Femur (tissue), 1 donor: ENCODE results near the gene PLD4.
"Not testable (repeated sequence)": the region's sequence is repeated elsewhere in the genome, so short reads cannot be mapped to it uniquely, and the experiment has no call there.

Experiments used
- DNase-seq: peaks from one replicate; pipeline ENCODE4 v3.0.0-alpha.2; 2017

Gene PLD4

DNA sequence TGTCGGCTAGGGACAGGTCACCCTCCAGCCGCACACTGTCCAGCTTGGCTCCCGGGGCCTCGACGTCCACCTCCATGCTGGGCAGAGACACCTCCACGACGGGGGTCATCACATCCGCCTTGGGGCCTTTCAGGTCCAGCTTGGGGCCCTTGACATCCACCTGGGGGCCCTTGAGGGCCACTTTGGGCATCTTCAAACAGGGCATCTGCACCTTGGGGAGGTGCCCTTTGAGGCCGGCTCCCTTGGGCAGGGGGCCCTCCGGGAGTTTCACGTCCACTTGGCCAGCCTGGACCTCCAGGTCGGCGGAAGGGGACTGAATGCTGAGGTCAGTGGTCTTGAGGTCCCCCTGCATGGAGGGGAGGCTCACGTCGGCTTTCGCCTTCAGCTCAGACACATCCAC is 17.9 kb downstream of the PLD4 start:
- peak; percentile 7 for DNase-seq

DNA sequence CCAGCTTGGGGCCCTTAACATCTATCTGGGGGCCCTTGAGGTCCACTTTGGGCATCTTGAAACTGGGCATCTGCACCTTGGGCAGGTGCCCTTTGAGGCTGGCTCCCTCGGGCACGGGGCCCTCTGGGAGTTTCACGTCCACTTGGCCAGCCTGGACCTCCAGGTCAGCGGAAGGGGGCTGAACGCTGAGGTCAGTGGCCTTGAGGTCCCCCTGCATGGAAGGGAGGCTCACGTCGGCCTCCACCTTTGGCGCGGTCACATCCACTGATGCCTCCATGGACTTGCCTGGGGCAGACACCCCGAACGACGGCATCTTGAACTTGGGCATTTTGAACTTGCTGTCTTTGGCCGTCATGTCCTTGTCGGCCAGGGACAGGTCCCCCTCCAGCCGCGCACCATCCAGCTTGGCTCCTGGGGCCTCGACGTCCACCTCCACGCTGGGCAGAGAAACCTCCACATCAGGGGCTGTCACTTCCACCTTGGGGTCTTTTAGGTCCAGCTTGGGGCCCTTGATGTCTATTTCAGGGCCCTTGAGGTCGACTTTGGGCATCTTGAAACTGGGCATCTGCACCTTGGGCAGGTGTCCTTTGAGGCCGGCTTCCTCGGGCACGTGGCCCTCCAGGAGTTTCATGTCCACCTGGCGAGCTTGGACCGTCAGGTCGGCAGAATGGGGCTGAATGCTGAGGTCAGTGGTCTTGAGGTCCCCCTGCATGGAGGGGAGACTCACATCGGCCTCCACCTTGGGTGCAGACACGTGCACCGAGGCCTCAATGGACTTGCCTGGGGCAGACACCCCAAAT is 18.7 kb downstream of the PLD4 start:
- DNase-seq = not testable (repeated sequence)

DNA sequence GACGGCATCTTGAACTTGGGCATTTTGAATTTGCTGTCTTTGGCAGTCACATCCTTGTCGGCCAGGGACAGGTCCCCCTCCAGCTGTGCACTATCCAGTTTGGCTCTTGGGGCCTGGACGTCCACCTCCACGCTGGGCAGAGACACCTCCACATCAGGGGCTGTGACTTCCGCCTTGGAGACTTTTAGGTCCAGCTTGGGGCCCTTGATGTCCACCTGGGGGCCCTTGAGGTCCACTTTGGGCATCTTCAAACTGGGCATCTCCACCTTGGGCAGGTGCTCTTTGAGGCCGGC is 19.3 kb downstream of the PLD4 start:
- not testable (repeated sequence) for DNase-seq

DNA sequence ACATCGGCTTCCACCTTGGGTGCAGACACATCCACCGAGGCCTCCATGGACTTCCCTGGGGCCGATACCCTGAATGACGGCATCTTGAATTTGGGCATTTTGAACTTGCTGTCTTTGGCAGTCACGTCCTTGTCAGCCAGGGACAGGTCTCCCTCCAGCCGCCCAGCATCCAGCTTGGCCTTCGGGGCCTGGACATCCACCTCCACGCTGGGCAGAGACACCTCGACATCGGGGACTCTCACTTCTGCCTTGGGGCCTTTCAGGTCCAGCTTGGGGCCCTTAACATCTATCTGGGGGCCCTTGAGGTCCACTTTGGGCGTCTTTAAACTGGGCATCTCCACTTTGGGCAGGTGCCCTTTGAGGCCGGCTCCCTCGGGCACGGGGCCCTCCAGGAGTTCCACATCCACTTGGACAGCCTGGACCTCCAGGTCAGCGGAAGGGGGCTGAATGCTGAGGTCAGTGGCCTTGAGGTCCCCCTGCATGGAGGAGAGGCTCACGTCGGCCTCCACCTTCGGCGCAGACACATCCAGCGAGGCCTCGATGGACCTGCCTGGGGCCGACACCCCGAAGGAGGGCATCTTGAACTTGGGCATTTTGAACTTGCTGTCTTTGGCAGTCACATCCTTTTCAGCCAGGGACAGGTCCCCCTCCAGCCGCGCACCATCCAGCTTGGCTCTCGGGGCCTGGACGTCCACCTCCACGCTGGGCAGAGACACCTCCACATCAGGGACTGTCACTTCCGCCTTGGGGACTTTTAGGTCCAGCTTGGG is 19.9 kb downstream of the PLD4 start:
- not testable (repeated sequence) for DNase-seq

DNA sequence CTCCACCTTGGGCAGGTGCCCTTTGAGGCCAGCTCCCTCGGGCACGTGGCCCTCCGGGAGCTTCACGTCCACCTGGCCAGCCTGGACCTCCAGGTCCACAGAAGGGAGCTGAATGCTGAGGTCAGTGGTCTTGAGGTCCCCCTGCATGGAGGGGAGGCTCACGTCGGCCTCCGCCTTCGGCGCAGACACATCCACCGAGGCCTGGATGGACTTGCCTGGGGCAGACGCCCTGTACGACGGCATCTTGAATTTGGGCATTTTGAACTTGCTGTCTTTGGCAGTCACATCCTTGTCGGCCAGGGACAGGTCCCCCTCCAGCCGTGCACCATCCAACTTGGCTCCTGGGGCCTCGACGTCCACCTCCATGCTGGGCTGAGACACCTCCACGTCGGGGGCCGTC is 20.6 kb downstream of the PLD4 start:
- not testable (repeated sequence) for DNase-seq

DNA sequence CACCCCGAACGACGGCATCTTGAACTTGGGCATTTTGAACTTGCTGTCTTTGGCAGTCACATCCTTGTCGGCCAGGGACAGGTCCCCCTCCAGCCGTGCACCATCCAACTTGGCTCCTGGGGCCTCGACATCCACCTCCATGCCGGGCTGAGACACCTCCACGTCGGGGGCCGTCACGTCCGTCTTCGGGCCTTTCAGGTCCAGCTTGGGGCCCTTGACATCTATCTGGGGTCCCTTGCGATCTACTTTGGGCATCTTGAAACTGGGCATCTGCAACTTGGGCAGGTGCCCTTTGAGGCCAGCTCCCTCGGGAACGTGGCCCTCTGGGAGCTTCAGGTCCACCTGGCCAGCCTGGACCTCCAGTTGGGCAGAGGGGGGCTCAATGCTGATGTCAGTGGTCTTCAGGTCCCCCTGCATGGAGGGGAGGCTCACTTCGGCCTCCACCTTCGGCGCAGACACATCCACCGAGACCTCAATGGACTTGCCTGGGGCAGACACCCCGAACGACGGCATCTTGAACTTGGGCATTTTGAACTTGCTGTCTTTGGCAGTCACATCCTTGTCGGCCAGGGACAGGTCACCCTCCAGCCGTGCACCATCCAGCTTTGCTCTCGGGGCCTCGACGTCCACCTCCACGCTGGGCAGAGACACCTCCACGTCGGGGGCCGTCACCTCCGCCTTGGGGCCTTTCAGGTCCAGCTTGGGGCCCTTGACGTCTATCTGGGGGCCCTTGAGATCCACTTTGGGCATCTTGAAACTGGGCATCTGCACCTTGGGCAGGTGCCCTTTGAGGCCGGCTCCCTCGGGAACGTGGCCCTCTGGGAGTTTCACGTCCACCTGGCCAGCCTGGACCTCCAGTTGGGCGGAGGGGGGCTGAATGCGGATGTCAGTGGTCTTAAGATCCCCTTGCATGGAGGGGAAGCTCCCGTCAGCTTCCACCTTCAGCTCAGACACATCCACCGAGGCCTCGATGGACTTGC is 21.6 kb downstream of the PLD4 start:
- not testable (repeated sequence) for DNase-seq

DNA sequence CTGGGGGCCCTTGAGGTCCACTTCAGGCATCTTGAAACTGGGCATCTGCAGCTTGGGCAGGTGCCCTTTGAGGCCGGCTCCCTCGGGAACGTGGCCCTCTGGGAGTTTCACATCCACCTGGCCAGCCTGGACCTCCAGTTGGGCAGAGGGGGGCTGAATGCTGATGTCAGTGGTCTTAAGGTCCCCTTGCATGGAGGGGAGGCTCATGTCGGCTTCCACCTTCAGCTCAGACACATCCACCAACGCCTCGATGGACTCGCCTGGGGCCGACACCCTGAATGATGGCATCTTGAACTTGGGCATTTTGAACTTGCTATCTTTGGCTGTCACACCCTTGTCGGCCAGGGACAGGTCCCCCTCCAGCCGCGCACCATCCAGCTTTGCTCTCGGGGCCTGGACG is 22.5 kb downstream of the PLD4 start:
- DNase-seq = not testable (repeated sequence)

DNA sequence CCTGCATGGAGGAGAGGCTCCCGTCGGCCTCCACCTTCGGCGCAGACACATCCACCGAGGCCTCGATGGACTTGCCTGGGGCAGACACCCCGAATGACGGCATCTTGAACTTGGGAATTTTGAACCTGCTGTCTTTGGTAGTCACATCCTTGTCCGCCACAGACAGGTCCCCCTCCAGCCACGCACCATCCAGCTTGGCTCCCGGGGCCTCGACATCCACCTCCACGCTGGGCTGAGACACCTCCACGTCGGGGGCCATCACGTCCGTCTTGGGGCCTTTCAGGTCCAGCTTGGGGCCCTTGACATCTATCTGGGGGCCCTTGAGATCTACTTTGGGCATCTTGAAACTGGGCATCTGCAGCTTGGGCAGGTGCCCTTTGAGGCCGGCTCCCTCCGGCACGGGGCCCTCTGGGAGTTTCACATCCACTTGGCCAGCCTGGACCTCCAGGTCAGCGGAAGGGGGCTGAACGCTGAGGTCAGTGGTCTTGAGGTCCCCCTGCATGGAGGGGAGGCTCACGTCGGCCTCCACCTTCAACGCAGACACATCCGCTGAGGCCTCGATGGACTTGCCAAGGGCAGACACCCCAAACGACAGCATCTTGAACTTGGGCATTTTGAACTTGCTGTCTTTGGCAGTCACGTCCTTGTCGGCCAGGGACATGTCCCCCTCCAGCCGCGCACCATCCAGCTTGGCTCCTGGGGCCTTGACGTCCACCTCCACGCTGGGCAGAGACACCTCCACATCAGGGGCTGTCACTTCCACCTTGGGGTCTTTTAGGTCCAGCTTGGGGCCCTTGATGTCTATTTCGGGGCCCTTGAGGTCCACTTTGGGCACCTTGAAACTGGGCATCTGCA is 23.4 kb downstream of the PLD4 start:
- DNase-seq = not testable (repeated sequence)

DNA sequence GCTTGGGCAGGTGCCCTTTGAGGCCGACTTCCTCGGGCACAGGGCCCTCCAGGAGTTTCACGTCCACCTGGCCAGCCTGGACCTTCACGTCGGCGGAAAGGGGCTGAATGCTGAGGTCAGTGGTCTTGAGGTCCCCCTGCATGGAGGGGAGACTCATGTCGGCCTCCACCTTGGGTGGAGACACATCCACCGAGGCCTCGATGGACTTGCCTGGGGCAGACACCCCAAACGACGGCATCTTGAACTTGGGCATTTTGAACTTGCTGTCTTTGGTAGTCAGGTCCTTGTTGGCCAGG is 24.0 kb downstream of the PLD4 start:
- no peak for DNase-seq

DNA sequence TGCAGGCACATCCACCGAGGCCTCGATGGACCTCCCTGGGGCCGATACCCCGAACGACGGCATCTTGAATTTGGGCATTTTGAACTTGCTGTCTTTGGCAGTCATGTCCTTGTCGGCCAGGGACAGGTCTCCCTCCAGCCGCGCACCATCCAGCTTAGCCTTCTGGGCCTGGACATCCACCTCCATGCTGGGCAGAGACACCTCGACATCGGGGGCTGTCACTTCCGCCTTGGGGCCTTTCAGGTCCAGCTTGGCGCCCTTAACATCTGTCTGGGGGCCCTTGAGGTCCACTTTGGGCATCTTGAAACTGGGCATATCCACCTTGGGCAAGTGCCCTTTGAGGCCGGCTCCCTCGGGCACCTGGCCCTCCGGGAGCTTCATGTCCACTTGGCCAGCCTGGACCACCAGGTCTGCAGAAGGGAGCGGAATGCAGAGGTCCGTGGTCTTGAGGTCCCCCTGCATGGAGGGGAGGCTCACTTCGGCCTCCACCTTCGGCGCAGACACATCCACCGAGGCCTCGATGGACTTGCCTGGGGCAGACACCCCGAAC is 24.8 kb downstream of the PLD4 start:
- DNase-seq = not testable (repeated sequence)

DNA sequence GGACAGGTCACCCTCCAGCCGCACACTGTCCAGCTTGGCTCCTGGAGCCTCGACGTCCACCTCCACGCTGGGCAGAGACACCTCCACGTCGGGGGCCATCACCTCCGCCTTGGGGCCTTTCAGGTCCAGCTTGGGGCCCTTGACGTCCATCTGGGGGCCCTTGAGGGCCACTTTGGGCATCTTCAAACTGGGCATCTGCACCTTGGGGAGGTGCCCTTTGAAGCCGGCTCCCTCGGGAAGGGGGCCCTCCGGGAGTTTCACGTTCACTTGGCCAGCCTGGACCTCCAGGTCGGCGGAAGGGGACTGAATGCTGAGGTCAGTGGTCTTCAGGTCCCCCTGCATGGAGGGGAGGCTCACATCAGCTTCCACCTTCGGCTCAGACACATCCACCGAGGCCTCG is 25.3 kb downstream of the PLD4 start:
- DNase-seq = no peak

DNA sequence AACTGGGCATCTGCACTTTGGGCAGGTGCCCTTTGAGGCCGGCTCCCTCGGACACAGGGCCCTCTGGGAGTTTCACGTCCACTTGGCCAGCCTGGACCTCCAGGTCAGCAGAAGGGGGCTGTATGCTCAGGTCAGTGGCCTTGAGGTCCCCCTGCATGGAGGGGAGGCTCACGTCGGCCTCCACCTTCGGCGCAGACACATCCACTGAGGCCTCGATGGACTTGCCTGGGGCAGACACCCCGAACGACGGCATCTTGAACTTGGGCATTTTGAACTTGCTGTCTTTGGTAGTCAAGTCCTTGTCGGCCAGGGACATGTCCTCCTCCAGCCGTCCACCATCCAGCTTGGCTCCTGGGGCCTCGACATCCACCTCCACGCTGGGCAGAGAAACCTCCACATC is 26.0 kb downstream of the PLD4 start:
- DNase-seq = not testable (repeated sequence)

DNA sequence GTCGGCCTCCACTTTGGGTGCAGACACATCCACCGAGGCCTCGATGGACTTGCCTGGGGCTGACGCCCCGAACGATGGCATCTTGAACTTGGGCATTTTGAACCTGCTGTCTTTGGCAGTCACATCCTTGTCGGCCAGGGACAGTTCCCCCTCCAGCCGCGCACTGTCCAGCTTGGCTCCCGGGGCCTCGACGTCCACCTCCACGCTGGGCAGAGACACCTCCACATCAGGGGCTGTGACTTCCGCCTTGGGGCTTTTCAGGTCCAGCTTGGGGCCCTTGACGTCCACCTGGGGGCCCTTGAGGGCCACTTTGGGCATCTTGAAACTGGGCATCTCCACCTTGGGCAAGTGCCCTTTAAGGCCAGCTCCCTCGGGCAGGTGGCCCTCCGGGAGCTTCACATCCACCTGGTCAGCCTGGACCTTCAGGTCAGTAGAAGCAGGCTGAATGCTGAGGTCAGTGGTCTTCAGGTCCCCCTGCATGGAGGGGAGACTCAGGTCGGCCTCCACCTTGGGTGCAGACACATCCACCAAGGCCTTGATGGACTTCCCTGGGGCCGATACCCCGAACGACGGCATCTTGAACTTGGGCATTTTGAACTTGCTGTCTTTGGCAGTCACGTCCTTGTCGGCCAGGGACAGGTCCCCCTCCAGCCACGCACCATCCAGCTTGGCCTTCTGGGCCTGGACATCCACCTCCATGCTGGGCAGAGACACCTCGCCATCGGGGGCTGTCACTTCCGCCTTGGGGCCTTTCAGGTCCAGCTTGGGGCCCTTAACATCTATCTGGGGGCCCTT is 27.4 kb downstream of the PLD4 start:
- DNase-seq = not testable (repeated sequence)

DNA sequence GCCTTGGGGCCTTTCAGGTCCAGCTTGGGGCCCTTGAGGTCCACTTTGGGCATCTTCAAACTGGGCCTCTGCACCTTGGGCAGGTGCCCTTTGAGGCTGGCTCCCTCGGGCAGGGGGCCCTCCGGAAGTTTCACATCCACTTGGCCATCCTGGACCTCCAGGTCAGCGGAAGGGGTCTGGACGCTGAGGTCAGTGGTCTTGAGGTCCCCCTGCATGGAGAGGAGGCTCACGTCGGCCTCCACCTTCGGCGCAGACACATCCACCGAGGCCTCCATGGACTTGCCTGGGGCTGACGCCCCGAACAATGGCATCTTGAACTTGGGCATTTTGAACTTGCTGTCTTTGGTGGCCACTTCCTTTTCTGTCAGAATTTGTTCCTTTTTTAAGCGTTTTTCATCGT is 28.4 kb downstream of the PLD4 start:
- DNase-seq = no peak

DNA sequence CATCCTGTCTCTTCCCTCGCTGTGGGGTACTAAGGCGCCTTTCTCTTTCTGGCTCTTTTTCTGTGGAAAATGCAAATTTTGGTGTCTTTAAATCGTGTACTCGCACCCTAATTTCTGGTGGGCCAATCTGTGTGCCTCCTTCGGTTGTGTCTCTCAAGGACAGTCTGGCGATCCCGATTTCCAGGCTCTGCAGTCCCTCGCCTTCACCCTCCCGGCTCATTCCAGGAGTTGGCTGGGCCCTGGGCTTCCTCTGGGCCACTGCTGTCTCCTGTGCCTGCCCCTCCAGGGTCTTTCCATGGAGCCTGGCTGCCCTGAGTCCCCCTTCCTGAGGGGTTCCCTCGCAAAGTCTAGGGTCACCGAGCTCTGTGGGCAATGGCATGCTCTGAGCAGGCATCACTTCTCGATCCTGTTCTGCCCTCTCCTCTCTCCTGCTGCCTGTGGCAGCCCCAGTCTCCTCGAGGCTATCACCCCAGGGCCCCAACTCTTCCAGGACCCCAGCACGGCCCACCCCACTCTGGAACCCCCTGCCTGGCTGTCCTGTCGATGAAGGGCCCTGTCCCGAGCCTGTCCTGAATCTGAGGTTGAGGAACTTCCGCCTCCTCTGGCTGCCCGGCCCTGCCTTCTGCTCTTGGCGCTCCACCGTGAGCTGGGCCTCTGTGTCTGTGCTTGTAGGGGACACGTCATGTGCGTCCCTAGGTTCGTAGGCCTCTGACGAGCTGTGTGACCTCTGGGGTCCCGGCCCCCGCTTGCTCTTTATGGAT is 29.4 kb downstream of the PLD4 start:
- DNase-seq = no peak

DNA sequence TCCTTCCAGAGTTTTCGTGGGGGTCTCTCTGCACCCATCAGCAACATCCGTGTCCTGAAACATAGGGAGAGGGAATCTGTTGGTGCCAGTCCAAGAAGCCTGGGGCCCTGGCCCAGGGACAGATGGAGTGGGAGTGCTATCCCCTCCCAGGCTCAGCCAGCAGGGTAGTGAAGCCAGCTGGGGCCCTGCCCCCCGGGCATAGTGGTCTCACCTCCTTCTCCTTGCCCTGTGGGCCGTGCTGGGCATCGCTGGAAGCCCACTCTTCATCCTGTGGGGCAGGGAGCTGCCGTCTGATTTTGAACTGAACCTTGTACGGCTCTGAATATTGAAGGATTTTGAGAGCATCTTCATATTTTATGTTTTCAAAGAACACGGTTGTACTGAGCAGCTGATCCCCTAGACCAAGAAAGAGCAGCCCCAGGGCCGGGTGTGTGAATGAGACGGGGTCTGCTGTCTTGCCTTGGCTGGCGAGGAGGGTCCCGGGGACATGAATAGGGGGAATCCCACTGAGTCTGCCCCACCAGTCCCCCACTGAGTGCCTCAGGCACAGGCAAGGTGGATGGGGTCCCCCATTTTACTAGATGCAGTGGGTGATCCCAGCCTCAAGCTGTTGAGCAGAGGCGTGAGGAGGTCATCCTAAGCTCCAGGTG is 30.2 kb downstream of the PLD4 start:
- DNase-seq = no peak

DNA sequence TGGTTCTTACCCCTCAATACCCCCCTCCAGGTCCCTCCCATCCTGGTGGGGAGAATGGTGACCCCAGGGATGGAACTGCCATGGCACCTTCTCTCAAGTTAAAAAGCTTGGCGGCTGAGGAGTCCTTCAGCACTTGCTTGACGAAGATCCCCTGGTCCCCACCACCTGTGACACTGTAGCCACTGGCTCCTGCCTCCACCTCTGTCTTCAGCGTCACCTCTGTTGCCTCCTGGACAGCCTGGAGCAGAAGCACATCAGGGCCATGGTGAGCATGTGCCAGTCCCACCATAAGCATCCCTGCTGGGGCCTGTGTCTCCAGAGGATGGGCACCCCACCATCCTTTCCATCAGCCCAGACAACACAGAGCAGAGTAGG is 30.7 kb downstream of the PLD4 start:
- no peak for DNase-seq

DNA sequence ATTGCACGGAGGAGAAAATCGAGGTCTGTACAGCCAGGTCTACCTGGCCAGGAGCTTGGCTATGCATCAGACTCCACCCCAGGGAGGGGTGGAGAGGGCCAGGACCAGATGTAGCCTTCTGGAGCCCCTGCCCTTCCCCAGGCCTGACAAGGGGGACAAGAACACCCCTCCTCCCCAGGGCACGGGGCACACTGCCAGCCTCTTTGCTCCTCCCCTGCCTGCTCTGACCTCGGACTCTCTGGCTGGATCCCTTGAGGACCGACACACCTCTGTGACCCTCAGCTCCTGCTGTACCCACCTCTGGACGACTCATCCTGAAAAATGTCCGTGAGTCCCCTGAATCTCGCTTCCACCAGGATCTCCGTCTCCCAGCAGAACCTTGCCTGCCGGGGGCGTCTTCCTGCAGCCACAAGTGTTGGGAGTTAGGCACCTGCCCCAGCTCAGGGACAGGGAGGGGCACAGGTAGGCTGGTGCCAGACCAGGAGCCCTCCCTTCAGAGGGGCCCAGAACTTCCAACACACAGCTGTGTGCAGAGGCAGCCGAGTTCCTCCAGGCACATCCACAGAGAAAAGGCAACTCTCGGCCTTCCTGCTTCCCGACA is 31.7 kb downstream of the PLD4 start:
- no peak for DNase-seq
